Measurements from ENCODE around the gene DGKB.

DNA sequence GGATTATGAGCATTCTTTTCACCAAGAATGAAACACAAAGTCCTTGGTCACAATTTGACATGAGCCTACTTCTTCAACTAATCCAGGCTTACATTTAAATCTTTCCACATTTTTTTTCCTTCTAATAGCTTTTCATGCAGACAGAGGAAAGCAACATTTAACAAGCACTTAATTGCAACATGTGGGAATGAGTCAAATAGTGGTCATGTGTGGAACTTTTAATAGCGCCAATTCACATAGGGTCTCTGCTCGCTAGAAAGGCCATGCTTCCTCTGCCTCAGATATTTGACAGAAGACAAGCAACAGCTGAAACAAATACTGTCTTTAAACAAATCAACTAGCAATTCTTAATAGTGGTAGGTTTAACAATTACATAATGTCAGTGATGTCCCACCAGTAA is 627.2 kb downstream of the DGKB start:
- TF ChIP-seq, protein P1, sequence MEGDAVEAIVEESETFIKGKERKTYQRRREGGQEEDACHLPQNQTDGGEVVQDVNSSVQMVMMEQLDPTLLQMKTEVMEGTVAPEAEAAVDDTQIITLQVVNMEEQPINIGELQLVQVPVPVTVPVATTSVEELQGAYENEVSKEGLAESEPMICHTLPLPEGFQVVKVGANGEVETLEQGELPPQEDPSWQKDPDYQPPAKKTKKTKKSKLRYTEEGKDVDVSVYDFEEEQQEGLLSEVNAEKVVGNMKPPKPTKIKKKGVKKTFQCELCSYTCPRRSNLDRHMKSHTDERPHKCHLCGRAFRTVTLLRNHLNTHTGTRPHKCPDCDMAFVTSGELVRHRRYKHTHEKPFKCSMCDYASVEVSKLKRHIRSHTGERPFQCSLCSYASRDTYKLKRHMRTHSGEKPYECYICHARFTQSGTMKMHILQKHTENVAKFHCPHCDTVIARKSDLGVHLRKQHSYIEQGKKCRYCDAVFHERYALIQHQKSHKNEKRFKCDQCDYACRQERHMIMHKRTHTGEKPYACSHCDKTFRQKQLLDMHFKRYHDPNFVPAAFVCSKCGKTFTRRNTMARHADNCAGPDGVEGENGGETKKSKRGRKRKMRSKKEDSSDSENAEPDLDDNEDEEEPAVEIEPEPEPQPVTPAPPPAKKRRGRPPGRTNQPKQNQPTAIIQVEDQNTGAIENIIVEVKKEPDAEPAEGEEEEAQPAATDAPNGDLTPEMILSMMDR (IDR thresholded peaks at IDR 0.05), result no peak
- no peak for TF ChIP-seq POLR2A (IDR thresholded peaks at IDR 0.05)
